ENCODE data around the gene BCAN.

BCAN gene

GRCh38 chr1:156704166-156704711, 62.3 kb downstream of the BCAN start:
- FAIRE-seq, result no peak

GRCh38 chr1:156704930-156705320, 63.0 kb downstream of the BCAN start:
- no peak for FAIRE-seq

- no peak for FAIRE-seq
These were observed 63.5 kb downstream of the BCAN start, which contains the start of gene CRABP2 for GRCh38 chr1:156705321-156705917. Gene CRABP2, minus strand, starts transcription at chr1:156705583. Its CDS starts 137 bp downstream, at chr1:156705446.

DNA sequence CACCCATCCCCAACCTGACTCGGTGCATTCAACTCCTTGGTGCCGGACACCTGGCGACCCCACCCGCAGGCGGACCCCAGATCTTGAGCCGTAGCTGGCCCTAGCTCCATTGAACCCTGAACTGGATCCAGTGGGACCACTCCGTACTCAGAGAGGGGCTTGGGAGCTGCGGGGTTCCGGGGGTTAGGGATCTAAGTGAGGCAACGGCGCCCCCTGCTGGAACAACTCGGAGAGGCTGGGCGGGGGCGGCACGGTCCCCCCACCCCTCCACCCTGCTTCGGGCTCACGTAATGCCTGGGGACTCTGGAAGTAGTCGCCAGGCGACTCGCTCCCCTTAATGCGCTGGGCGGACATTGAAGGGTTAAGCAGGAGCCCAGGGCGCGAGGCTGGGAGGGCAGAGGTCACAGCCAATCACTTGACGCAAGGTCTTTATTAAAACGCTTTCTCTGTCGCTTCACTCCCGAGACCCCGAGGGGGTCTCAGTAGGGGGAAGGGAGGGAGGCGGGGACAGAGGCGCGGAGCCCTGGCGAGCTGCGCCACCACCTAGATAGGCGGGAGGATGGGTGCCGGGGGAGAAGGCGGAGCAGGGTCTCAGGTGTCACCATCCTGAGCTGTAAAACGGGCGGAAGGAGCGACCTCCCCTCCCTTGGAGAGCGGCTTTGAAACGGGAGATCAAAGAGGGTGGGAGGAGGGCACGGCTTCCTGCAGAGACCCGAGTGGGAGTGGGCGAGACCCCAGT, 64.2 kb downstream of the BCAN start:
- peak; percentile 28 for FAIRE-seq

GRCh38 chr1:156706657-156707416, 64.9 kb downstream of the BCAN start:
- FAIRE-seq, result no peak

- no peak for FAIRE-seq
These were observed 65.7 kb downstream of the BCAN start for GRCh38 chr1:156707417-156708217.

GRCh38 chr1:156708218-156708661, 66.3 kb downstream of the BCAN start:
- no peak for FAIRE-seq

GRCh38 chr1:156709031-156709430, 67.1 kb downstream of the BCAN start:
- no peak for FAIRE-seq
